A549 (cell line): ENCODE data around the gene CIRBP. TPM values are rescaled to one million over a fixed set of nuclear protein-coding genes. Genes with fewer than 3 reads are reported as not detected.

Source experiments
- ATAC-seq, 2 experiments: fragments of 200-7000 bp in 1 of 2; fragments of >200 bp in 1 of 2; cut with Nextera tagmentation in 1 of 2; cut with Tn5 transposase in 1 of 2; 3 replicates each; pipeline versions ENCODE4 v1.8.0 to v1.9.1; 2018 to 2020; ENCODE audit warnings: mild to moderate bottlenecking in 1 of 2, moderate library complexity in 1 of 2
- CTCF ChIA-PET: fragments of 300-600 bp; sonication (Branson Sonifier 250); formaldehyde crosslinking; extraction: SDS; loops from one replicate; lab custom pipeline; 2021; ENCODE audit warnings: antibody characterized with exemption, inconsistent platforms; lab: Yijun Ruan, JAX
- POLR2A ChIA-PET: fragments of 350-600 bp; formaldehyde crosslinking; extraction: SDS; loops from one replicate; lab custom pipeline; 2021; ENCODE audit warnings: antibody characterized with exemption, inconsistent platforms; lab: Yijun Ruan, JAX
- DNase-seq, 2 experiments: peaks; one replicate each; pipeline versions ENCODE4 v3.0.0 to v3.0.0-alpha.2; 2011 to 2016; ENCODE audit warnings: low read depth in 1 of 2, low spot score in 1 of 2
- FAIRE-seq: peaks from 2 replicates; lab custom pipeline; 2011; peaks lifted over from hg19 to GRCh38; lab: Jason Lieb, UNC
- H3K27ac ChIP-seq, 2 experiments: fragments of >200 bp; sonication (Bioruptor Twin); formaldehyde crosslinking; 3 replicates each; pipeline ENCODE4 v1.5.1; 2016 to 2017
- H3K4me1 ChIP-seq: fragments of >200 bp; sonication (Bioruptor Twin); formaldehyde crosslinking; 3 replicates; pipeline ENCODE4 v1.6.1; 2016
- H3K4me2 ChIP-seq: fragments of >200 bp; sonication (Bioruptor Twin); formaldehyde crosslinking; 3 replicates; pipeline ENCODE4 v1.6.1; 2016
- H3K4me3 ChIP-seq: fragments of >200 bp; sonication (Bioruptor Twin); formaldehyde crosslinking; 3 replicates; pipeline ENCODE4 v1.5.1; 2016
- H3K9me3 ChIP-seq: fragments of >200 bp; sonication (Bioruptor Twin); formaldehyde crosslinking; 3 replicates; pipeline ENCODE4 v1.6.1; 2016
- BCL3 ChIP-seq: fragments of >200 bp; sonication (Bioruptor Twin); formaldehyde crosslinking; IDR thresholded peaks from 3 replicates; pipeline ENCODE4 v1.6.1; 2016
- CBX8 ChIP-seq: fragments of 200-600 bp; sonication (generic); IDR thresholded peaks from 2 replicates; pipeline ENCODE4 v1.6.1; 2016
- CEBPB ChIP-seq, 2 experiments: fragments of >200 bp in 1 of 2; sonication (Bioruptor Twin) in 1 of 2; formaldehyde crosslinking in 1 of 2; IDR thresholded peaks; 2 replicates each; pipeline ENCODE4 v1.6.1; 2012 to 2016
- CTCF ChIP-seq: fragments of >200 bp; sonication (Bioruptor Twin); formaldehyde crosslinking; IDR thresholded peaks from 3 replicates; pipeline ENCODE4 v1.5.1; 2016
- E2F6 ChIP-seq: IDR thresholded peaks from 2 replicates; pipeline ENCODE4 v1.6.1; 2012; ENCODE audit warnings: low read depth, borderline replicate concordance
- EHMT2 ChIP-seq: fragments of 200-600 bp; sonication (generic); IDR thresholded peaks from 2 replicates; pipeline ENCODE4 v1.6.1; 2016; ENCODE audit warnings: antibody characterized with exemption, low read depth, mild to moderate bottlenecking, moderate library complexity
- EP300 ChIP-seq, 2 experiments: fragments of >200 bp; sonication (Bioruptor Twin); formaldehyde crosslinking; IDR thresholded peaks; 2 replicates in 1 of 2; 3 replicates in 1 of 2; pipeline ENCODE4 v1.6.1; 2016 to 2017
- FOSL2 ChIP-seq, 2 experiments: fragments of 450-650 bp in 1 of 2; fragments of >200 bp in 1 of 2; sonication (Bioruptor Twin) in 1 of 2; formaldehyde crosslinking; IDR thresholded peaks; 2 replicates each; pipeline versions ENCODE4 v1.5.0 to v1.6.1; 2016 to 2020; ENCODE audit warnings: mild to moderate bottlenecking in 1 of 2, moderate library complexity in 1 of 2
- GATA3 ChIP-seq: IDR thresholded peaks from 2 replicates; pipeline ENCODE4 v1.6.1; 2012; ENCODE audit warnings: borderline replicate concordance
- HEYL ChIP-seq: fragments of 250-450 bp; sonication (Bioruptor Pico); IDR thresholded peaks from 2 replicates; pipeline ENCODE4 v1.8.0; 2021; ENCODE audit warnings: mild to moderate bottlenecking, moderate library complexity
- HOXB13 ChIP-seq: fragments of 250-450 bp; sonication (Bioruptor Pico); IDR thresholded peaks from 2 replicates; pipeline ENCODE4 v1.5.0; 2020; ENCODE audit warnings: low read depth, mild to moderate bottlenecking, moderate library complexity
- HOXB5 ChIP-seq: fragments of 250-450 bp; sonication (Bioruptor Pico); IDR thresholded peaks from 2 replicates; pipeline ENCODE4 v1.5.0; 2020; ENCODE audit warnings: mild to moderate bottlenecking, moderate library complexity
- KDM1A ChIP-seq: fragments of 200-600 bp; sonication (generic); IDR thresholded peaks from 2 replicates; pipeline ENCODE4 v1.6.1; 2016; ENCODE audit warnings: low read depth, mild to moderate bottlenecking
- MAFK ChIP-seq: fragments of 450-650 bp; IDR thresholded peaks from 2 replicates; pipeline ENCODE4 v1.6.1; 2014; ENCODE audit not compliant: partially characterized antibody
- MAX ChIP-seq: IDR thresholded peaks from 2 replicates; pipeline ENCODE4 v1.6.1; 2012
- MYC ChIP-seq: IDR thresholded peaks from 2 replicates; pipeline ENCODE4 v1.6.1; 2012; ENCODE audit warnings: mild to moderate bottlenecking, inconsistent platforms, low read length, improper control_type of control experiment, borderline replicate concordance
- NFE2L2 ChIP-seq: fragments of 150-350 bp; conservative IDR thresholded peaks from 2 replicates; pipeline ENCODE4 v1.6.1; 2014; ENCODE audit warnings: low read length
- PHF8 ChIP-seq: fragments of 200-600 bp; sonication (generic); IDR thresholded peaks from 2 replicates; pipeline ENCODE4 v1.6.1; 2016; ENCODE audit warnings: low read depth, mild to moderate bottlenecking, antibody characterized with exemption, moderate library complexity, borderline replicate concordance
- RAD21 ChIP-seq, 2 experiments: fragments of >200 bp in 1 of 2; sonication (Bioruptor Twin) in 1 of 2; formaldehyde crosslinking in 1 of 2; IDR thresholded peaks in 1 of 2; conservative IDR thresholded peaks in 1 of 2; 2 replicates in 1 of 2; 3 replicates in 1 of 2; pipeline ENCODE4 v1.6.1; 2012 to 2018; ENCODE audit warnings: inconsistent platforms in 1 of 2
- RARB ChIP-seq: fragments of 250-450 bp; sonication (Bioruptor Pico); IDR thresholded peaks from 2 replicates; pipeline ENCODE4 v1.8.0; 2021; ENCODE audit warnings: mild to moderate bottlenecking, moderate library complexity
- RCOR1 ChIP-seq: fragments of 150-350 bp; IDR thresholded peaks from 2 replicates; pipeline ENCODE4 v1.6.1; 2014; ENCODE audit warnings: antibody characterized with exemption, low read length, low read depth
- REST ChIP-seq: fragments of 200-600 bp; sonication (generic); IDR thresholded peaks from 2 replicates; pipeline ENCODE4 v1.6.1; 2016; ENCODE audit warnings: antibody characterized with exemption, mild to moderate bottlenecking, moderate library complexity
- RNF2 ChIP-seq: fragments of 200-600 bp; sonication (generic); IDR thresholded peaks from 2 replicates; pipeline ENCODE4 v1.6.1; 2016; ENCODE audit warnings: low read depth, mild to moderate bottlenecking, antibody characterized with exemption, moderate library complexity, borderline replicate concordance
- SMC3 ChIP-seq: fragments of >200 bp; sonication (Bioruptor Twin); formaldehyde crosslinking; IDR thresholded peaks from 3 replicates; pipeline ENCODE4 v1.6.1; 2018; ENCODE audit warnings: inconsistent platforms
- USF2 ChIP-seq: fragments of 450-650 bp; IDR thresholded peaks from 2 replicates; pipeline ENCODE4 v1.6.1; 2014; ENCODE audit warnings: antibody characterized with exemption
- ZC3H11A ChIP-seq: fragments of 450-650 bp; IDR thresholded peaks from 2 replicates; pipeline ENCODE4 v1.6.1; 2014; ENCODE audit warnings: antibody characterized with exemption, mild to moderate bottlenecking
- WGBS: methylation state at CpG from one replicate; pipeline ENCODE4 v1.1.6; 2017; ENCODE audit errors: missing lambda C conversion rate; 5-methylcytosine and 5-hydroxymethylcytosine counted together
- polyA plus RNA-seq, 4 experiments: library from polyadenylated mRNA; depleted of rRNA in 3 of 4; stranded (reverse); fragments of >200 nt; fragmentation: RNase III in 1 of 4; extraction: RNeasy Plus Mini Kit Qiagen cat#74134 plus additional on column Dnase treatment in 1 of 4; gene quantifications; 2 replicates in 3 of 4; 3 replicates in 1 of 4; pipeline ENCODE4 v1.2.3, GENCODE V29; 2011 to 2017

The CIRBP gene
- polyA plus RNA-seq, 2 of the 4 experiments (the other 2 are of a cell fraction) = 151 to 178 TPM

GRCh38 chr19:1285737-1286360 lies 16.7 kb downstream of the CIRBP start, which contains the start of gene EFNA2:
EFNA2 (plus strand) TSS chr19:1285873; CDS start chr19:1286169, 296 bp downstream.
- no peak for FAIRE-seq
- Histone ChIP-seq H3K4me1 (peaks cover 9% of the 10 kb centered on the region), H3K27ac (peak within 1 kb of the TSS; percentile 79 to 91), H3K4me2 (peak within 1 kb of the TSS; percentile 91), H3K9me3 (no peaks in the 10 kb centered on the region), H3K4me3 (peak within 1 kb of the TSS; percentile 62)
- WGBS = no CpG with 5 or more reads among the region's 113 CpGs
- ChIA-PET POLR2A (no interaction called here), CTCF (interaction anchor here (0.6 to 1.2 kb wide), 2 partner anchors 30 to 228 kb away, joined by 3 to 4 read pairs; no protein-coding TSS in a partner anchor)
- ATAC-seq = no peak
- no peak for DNase-seq
- TF ChIP-seq HOXB5 (CRISPR knock-in tag) = no peak
- no peak for TF ChIP-seq KDM1A
- TF ChIP-seq NFE2L2 = no peak
- TF ChIP-seq RAD21 (conservative IDR thresholded peaks at IDR 0.05 in 1 of 2, IDR thresholded peaks at IDR 0.05 in 1 of 2) = 0 out of 5 replicates have a peak, but pooled peaks of 1 of the 2 experiments have one; percentile 2
- no peak for TF ChIP-seq RNF2
- no peak for TF ChIP-seq MYC
- TF ChIP-seq FOSL2 (IDR thresholded peaks at IDR 0.05) = no peak
- no peak for TF ChIP-seq FOSL2 (CRISPR knock-in tag; IDR thresholded peaks at IDR 0.05)
- no peak for TF ChIP-seq EHMT2
- TF ChIP-seq CTCF = peak; percentile 50
- no peak for TF ChIP-seq PHF8
- no peak for TF ChIP-seq EP300 (IDR thresholded peaks at IDR 0.05)
- TF ChIP-seq HEYL (CRISPR knock-in tag) = no peak
- peak; percentile 20; the same call in 1 of the 3 replicates for TF ChIP-seq SMC3
- TF ChIP-seq E2F6 = no peak
- no peak for TF ChIP-seq MAFK
- no peak for TF ChIP-seq CEBPB (IDR thresholded peaks at IDR 0.05)
- no peak for TF ChIP-seq USF2
- TF ChIP-seq BCL3 = no peak
- TF ChIP-seq GATA3 = no peak
- no peak for TF ChIP-seq REST
- TF ChIP-seq RARB = no peak
- no peak for TF ChIP-seq HOXB13 (CRISPR knock-in tag)
- no peak for TF ChIP-seq CBX8
- no peak for TF ChIP-seq ZC3H11A
- no peak for TF ChIP-seq MAX
- TF ChIP-seq RCOR1 = no peak
